Ovary (tissue), 9 donors: ENCODE results near the gene NTRK3. TPM values are rescaled to one million over a fixed set of nuclear protein-coding genes. Genes with fewer than 3 reads are reported as not detected.

Experiments
- DNase-seq, 5 donors: peaks; one replicate each; pipeline ENCODE4 v3.0.0-alpha.2; 2019 to 2020
- H3K27ac ChIP-seq, 2 donors: fragments of 200-600 bp; one replicate each; pipeline versions ENCODE4 v1.5.1 to v1.8.0; 2019 to 2022
- H3K27me3 ChIP-seq: fragments of 200-600 bp; one replicate; pipeline ENCODE4 v1.8.0; 2022
- H3K36me3 ChIP-seq: fragments of 200-600 bp; sonication (generic); one replicate; pipeline ENCODE4 v1.5.1; 2019
- H3K4me1 ChIP-seq: one replicate; pipeline ENCODE4 v1.8.1; 2013; ENCODE audit warnings: mild to moderate bottlenecking, moderate library complexity; ENCODE audit not compliant: insufficient read depth
- H3K4me3 ChIP-seq: fragments of 200-600 bp; sonication (generic); one replicate; pipeline ENCODE4 v1.5.1; 2017
- H3K9me3 ChIP-seq, 2 donors: fragments of 200-600 bp in 1 of 2; sonication (generic) in 1 of 2; one replicate each; pipeline versions ENCODE4 v1.5.1 to v1.8.1; 2013 to 2019; ENCODE audit warnings: mild to moderate bottlenecking in 1 of 2, moderate library complexity in 1 of 2
- CTCF ChIP-seq, 3 donors: fragments of 450-650 bp in 2 of 3; fragments of 200-600 bp in 1 of 3; IDR thresholded peaks; one replicate each; pipeline versions ENCODE4 v1.5.1 to v1.8.0; 2016 to 2022; ENCODE audit warnings: antibody characterized with exemption in 3 of 3, mild to moderate bottlenecking in 1 of 3
- EP300 ChIP-seq: sonication (generic); formaldehyde crosslinking; IDR thresholded peaks from one replicate; pipeline ENCODE4 v1.6.1; 2017; ENCODE audit warnings: antibody characterized with exemption
- POLR2A ChIP-seq: fragments of 450-650 bp; IDR thresholded peaks from one replicate; pipeline ENCODE4 v1.6.1; 2017; ENCODE audit warnings: antibody characterized with exemption, mild to moderate bottlenecking, moderate library complexity
- WGBS, 3 donors: extraction: QIAGEN DNeasy Blood & Tissue Kit in 1 of 3; methylation state at CpG; one replicate each; pipeline versions ENCODE4 v1.1.5 to v1.1.7; 2013 to 2017; 5-methylcytosine and 5-hydroxymethylcytosine counted together
- intact Hi-C, 4 donors: fragments of 100-400 bp; cut with DNase I; formaldehyde crosslinking; loops; one replicate each; pipeline versions ENCODE4 v1.11.0 to v1.15.1; 2022 to 2023
- polyA plus RNA-seq, 2 donors: library from polyadenylated mRNA; stranded (reverse); fragments of 200-250 nt in 1 of 2; fragments of 350-450 nt in 1 of 2; fragmentation: Illumina TruSeq in 1 of 2; extraction: RNeasy Lipid Tissue Mini Kit (QIAGEN cat#74804) in 1 of 2; gene quantifications; one replicate each; pipeline ENCODE4 v1.2.3, GENCODE V29; 2013 to 2014
- total RNA-seq, 7 donors: library from RNA; depleted of rRNA in 2 of 7; stranded (reverse); fragments of >200 nt in 2 of 7; fragmentation: NEBNext Ultra II Directional in 3 of 7; extraction: Animal tissue kit (Norgen Biotek cat#: 25700) in 3 of 7; gene quantifications; one replicate each; pipeline versions ENCODE4 v1.1.0 to v1.2.4, GENCODE V29; 2016 to 2023
- donor health status: DM: no; HTN: no; CAD: no; lungs with moderate emphysema.
- donor health status: DM: no; HTN: no; CAD: no.
- donor health status: Bipolar disorder and iron deficiency.
- donor health status: DM: yes; HTN: yes; CAD: no.
- donor health status: DM: no; HTN: no; CAD: no.
- donor health status: DM: yes; HTN: yes; CAD: no.

Gene NTRK3
- total and polyA plus RNA-seq, 9 donors = 0.77 to 14.6 (median 2.7) TPM

GRCh38 chr15:88178631-88179030 lies 77.9 kb downstream of the NTRK3 start:
- Histone ChIP-seq H3K27me3 (no peaks in the 10 kb centered on the region), H3K4me3 (no peak overlapping the region), H3K9me3 (no peaks in the 10 kb centered on the region), H3K36me3 (no peaks in the 10 kb centered on the region), H3K4me1 (no peaks in the 10 kb centered on the region), H3K27ac (no peak overlapping the region)
- intact Hi-C loops = no loop called here
- no peak for DNase-seq
- 65 to 77% (median 69%) methylated on average over 5 of the region's 5 CpGs for WGBS, 3 donors
- TF ChIP-seq POLR2A = no peak
- no peak for TF ChIP-seq CTCF (IDR thresholded peaks at IDR 0.05)
- no peak for TF ChIP-seq EP300

GRCh38 chr15:88177451-88177850 lies 79.1 kb downstream of the NTRK3 start:
- intact Hi-C loops = no loop called here
- Histone ChIP-seq H3K36me3 (no peaks in the 10 kb centered on the region), H3K27me3 (no peaks in the 10 kb centered on the region), H3K9me3 (no peaks in the 10 kb centered on the region), H3K4me3 (no peak overlapping the region), H3K4me1 (no peaks in the 10 kb centered on the region), H3K27ac (no peak overlapping the region)
- no peak for DNase-seq
- WGBS, 3 donors = 49 to 56% (median 53%) methylated on average over 1 of the region's 1 CpG
- TF ChIP-seq EP300 (no peak), POLR2A (no peak), CTCF (IDR thresholded peaks at IDR 0.05) (no peak)

DNA sequence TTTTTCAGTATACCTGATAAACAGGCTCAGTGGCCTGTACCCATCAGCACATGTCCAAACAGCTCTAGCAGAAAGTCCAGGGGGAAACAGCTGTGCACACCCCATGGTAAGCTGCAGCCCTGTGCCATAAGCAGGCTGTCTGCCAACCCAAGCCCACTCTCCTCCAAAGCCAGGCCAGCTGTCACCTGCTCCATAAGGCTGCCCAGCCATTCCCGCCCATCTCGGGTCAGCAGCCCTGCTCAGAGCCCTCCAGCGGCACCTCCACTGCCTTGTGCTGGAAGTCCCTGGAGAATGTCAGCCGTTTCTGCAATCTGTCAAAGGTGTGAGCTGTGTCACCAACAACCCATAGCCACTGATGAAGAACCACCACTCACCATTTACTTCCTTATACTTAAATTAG lies 82.0 kb downstream of the NTRK3 start:
- TF ChIP-seq EP300 (no peak), CTCF (IDR thresholded peaks at IDR 0.05) (no peak), POLR2A (no peak)
- no peaks in the 10 kb centered on the region for H3K36me3 ChIP-seq
- H3K4me3 ChIP-seq = no peak overlapping the region
- no peaks in the 10 kb centered on the region for H3K9me3 ChIP-seq
- no peaks in the 10 kb centered on the region for H3K27me3 ChIP-seq
- intact Hi-C loops = no loop called here
- DNase-seq = no peak
- WGBS, 3 donors = 42 to 76% (median 50%) methylated on average over 4 of the region's 4 CpGs
- H3K4me1 ChIP-seq = no peaks in the 10 kb centered on the region
- no peak overlapping the region for H3K27ac ChIP-seq

GRCh38 chr15:88166082-88166993 lies 90.2 kb downstream of the NTRK3 start:
- Histone ChIP-seq H3K27ac (no peak overlapping the region), H3K9me3 (no peaks in the 10 kb centered on the region), H3K4me1 (no peaks in the 10 kb centered on the region), H3K27me3 (no peaks in the 10 kb centered on the region), H3K36me3 (no peaks in the 10 kb centered on the region), H3K4me3 (no peak overlapping the region)
- 18 to 29% (median 21%) methylated on average over 9 of the region's 9 CpGs for WGBS, 3 donors
- intact Hi-C loops = no loop called here
- no peak for DNase-seq
- TF ChIP-seq EP300 (no peak), CTCF (IDR thresholded peaks at IDR 0.05) (no peak), POLR2A (no peak)
